GM13977 (cell line): ENCODE results near the gene LILRA1.
"Not testable (repeated sequence)": the region's sequence is repeated elsewhere in the genome, so short reads cannot be mapped to it uniquely, and the experiment has no call there.

Experiments used
- DNase-seq: peaks from one replicate; pipeline ENCODE4 v3.0.0; 2012; ENCODE audit warnings: low spot score
- in situ Hi-C: fragments of 300-500 bp; cut with MboI; formaldehyde crosslinking; loops from one replicate; pipeline ENCODE4 v1.12.0; 2022; ENCODE audit warnings: low sequenced_read_pairs, low pct_unique_long_range_greater_than_20kb, mixed read lengths, inconsistent platforms; ENCODE audit not compliant: unreplicated experiment
- TF ChIP-seq, protein P1 (sequence below): IDR thresholded peaks from 2 replicates; pipeline ENCODE4 v1.5.1; 2012; ENCODE audit warnings: mild to moderate bottlenecking, control low read depth; ENCODE audit not compliant: insufficient read depth; ENCODE audit errors: extremely low read depth, missing control alignments

LILRA1 gene

DNA sequence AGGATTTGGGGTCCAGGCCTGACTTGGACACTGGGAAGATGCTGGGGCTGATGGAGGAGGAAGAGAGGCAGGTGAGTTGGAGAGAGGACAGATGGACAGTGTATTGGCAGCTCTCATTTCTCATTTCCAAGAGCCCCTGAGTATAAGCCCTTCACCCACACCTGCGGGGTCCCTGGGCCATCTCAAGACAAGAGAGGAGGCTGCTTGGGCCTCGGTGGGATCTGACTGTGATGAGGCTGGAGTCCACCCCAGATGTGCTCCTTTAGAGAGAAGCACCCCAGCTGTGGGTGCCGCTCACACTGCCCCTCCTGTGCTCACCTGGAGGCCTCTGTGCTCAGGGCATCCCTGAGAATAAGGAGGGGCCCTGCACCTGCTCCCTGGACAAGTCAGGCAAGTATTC, 16.1 kb upstream of the LILRA1 start:
- in situ Hi-C loops, result loop anchor here (5.0 kb wide), 1 partner anchor 280 kb away; no protein-coding TSS in a partner anchor

DNA sequence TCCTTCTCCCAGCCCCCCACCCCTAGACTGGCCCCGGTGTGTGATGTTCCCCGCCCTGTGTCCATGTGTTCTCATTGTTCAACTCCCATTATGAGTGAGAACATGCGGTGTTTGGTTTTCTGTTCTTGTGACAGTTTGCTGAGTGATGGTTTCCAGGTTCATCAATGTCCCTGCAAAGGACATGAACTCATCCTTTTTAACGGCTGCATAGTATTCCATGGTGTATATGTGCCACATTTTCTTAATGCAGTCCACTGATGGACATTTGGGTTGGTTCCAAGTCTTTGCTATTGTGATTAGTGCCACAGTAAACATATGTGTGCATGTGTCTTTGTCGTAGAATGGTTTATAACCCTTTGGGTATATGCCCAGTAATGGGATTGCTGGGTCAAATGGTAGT, 15.2 kb upstream of the LILRA1 start:
- not testable (repeated sequence) for DNase-seq
- in situ Hi-C loops, result loop anchor here (5.0 kb wide), 1 partner anchor 281 kb away; no protein-coding TSS in a partner anchor

More for the DNA sequence above, 16.1 kb upstream of the LILRA1 start:
- TF ChIP-seq, protein P1, sequence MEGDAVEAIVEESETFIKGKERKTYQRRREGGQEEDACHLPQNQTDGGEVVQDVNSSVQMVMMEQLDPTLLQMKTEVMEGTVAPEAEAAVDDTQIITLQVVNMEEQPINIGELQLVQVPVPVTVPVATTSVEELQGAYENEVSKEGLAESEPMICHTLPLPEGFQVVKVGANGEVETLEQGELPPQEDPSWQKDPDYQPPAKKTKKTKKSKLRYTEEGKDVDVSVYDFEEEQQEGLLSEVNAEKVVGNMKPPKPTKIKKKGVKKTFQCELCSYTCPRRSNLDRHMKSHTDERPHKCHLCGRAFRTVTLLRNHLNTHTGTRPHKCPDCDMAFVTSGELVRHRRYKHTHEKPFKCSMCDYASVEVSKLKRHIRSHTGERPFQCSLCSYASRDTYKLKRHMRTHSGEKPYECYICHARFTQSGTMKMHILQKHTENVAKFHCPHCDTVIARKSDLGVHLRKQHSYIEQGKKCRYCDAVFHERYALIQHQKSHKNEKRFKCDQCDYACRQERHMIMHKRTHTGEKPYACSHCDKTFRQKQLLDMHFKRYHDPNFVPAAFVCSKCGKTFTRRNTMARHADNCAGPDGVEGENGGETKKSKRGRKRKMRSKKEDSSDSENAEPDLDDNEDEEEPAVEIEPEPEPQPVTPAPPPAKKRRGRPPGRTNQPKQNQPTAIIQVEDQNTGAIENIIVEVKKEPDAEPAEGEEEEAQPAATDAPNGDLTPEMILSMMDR, result no peak
- DNase-seq, result no peak

DNA sequence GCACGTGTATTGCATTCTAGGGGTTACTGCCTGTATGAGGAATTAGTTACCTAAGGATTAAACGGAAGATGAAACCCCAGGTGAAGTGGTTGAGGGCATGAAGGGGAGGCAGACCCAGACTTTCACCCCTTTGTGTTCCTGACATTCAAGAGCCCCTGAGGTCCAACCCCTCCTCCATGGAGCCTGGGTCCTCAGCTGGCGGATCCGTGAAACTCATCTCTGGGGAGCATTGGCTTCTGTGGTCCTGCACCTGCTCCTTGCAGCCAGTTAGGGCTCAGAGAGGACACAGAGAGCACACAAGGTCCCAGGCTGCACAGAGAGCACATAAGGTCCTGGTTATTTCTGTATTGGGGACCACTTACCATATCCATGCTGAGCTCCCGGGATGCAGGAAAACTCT, 7.0 kb upstream of the LILRA1 start:
- in situ Hi-C loops, result no loop called here
- DNase-seq, result no peak
- TF ChIP-seq, protein P1, result no peak

DNA sequence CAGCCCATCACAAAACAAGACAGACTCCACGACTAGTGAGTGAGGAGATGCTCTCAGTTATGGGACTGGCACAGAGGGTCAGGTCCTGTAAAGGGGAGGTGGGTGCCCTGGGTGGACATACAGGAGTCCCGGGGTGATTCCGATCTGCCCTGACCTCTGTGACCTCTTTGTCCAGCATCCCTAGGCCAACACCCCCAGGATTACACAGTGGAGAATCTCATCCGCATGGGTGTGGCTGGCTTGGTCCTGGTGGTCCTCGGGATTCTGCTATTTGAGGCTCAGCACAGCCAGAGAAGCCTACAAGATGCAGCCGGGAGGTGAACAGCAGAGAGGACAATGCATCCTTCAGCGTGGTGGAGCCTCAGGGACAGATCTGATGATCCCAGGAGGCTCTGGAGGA, 6.4 kb upstream of the LILRA1 start:
- no peak for DNase-seq
- in situ Hi-C loops, result no loop called here
- TF ChIP-seq, protein P1, result no peak

DNA sequence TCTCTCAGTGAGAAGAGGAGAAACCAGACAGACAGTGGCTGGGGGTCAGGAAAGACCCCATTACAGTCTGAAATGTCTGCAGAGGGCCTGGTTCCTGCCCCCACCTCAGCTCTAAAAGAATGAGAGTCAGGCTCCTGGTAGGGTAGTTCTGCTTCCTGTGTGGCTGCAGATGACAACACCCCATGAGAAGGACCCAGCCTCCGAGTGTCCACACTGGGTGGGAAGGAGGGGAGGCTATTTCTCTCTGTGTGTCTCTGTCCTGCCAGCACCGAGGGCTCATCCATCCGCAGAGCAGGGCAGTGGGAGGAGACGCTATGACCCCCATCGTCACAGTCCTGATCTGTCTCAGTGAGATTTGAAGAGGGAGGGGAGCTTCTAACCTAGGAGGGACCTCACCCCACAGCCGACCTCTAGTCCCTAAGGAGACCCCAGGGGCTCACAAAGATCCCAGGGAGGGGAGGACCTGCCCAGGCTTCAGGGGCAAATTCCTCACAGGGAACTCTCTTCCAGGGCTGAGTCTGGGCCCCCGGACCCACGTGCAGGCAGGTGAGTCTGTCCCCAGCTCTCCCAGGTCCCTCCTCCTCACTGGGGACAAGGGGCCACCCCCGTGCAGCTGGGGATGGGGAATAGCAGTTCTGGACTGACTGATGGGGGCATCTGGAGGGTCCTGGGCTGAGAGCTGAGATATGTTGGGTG, 647 bp downstream of the LILRA1 start:
- in situ Hi-C loops, result not testable (repeated sequence)

DNA sequence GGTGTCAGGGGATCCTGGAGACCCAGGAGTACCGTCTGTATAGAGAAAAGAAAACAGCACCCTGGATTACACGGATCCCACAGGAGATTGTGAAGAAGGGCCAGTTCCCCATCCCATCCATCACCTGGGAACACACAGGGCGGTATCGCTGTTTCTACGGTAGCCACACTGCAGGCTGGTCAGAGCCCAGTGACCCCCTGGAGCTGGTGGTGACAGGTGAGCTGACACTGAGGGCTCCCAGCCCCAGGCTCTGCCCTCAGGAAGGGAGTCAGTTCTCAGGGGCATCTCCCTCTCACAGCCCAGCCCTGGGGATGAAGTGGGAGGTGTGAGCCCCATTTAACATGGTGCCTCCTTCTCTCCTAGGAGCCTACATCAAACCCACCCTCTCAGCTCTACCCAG, 1.3 kb downstream of the LILRA1 start:
- TF ChIP-seq, protein P1, result no peak
- in situ Hi-C loops, result no loop called here
- DNase-seq, result no peak

More for the DNA sequence above, 647 bp downstream of the LILRA1 start:
- DNase-seq, result not testable (repeated sequence)

DNA sequence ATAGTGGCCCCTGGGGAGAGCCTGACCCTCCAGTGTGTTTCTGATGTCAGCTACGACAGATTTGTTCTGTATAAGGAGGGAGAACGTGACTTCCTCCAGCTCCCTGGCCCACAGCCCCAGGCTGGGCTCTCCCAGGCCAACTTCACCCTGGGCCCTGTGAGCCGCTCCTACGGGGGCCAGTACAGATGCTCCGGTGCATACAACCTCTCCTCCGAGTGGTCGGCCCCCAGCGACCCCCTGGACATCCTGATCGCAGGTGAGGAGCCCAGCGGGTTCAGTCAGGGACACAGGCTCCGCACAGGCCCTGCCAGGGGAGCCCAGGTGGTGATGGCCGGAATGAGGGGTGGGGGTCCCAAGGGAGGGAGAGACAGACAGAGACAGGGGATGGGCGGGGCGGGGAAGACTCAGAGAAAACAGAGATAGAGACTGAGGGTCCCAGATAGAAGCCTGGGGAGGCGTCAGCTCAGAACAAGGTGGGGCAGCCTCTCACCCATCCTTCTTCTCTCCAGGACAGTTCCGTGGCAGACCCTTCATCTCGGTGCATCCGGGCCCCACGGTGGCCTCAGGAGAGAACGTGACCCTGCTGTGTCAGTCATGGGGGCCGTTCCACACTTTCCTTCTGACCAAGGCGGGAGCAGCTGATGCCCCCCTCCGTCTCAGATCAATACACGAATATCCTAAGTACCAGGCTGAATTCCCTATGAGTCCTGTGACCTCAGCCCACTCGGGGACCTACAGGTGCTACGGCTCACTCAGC, 2.4 kb downstream of the LILRA1 start:
- DNase-seq, in situ Hi-C loops: not testable (repeated sequence)

DNA sequence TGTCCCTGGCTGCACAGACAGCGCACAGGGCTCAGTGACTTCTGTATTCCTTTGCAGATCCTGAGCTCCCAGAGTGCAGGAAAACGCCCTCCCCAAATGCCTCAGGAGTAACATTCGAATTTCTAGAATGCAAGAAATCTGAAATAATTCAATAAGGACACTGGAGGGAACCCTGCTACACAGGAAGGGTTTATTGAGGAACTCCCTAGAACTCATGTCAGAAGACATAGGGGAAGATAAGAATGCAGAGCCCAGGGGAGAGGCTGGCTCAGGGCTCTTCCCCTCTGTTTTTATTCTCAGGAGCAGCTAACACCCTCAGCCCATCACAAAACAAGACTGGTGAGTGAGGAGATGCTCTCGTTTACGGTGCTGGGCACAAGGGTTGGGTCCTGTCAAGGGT, 6.8 kb downstream of the LILRA1 start:
- DNase-seq, result no peak
- TF ChIP-seq, protein P1, result no peak
- in situ Hi-C loops, result no loop called here
